ENCODE results near the gene SARNP.

Gene SARNP

DNA sequence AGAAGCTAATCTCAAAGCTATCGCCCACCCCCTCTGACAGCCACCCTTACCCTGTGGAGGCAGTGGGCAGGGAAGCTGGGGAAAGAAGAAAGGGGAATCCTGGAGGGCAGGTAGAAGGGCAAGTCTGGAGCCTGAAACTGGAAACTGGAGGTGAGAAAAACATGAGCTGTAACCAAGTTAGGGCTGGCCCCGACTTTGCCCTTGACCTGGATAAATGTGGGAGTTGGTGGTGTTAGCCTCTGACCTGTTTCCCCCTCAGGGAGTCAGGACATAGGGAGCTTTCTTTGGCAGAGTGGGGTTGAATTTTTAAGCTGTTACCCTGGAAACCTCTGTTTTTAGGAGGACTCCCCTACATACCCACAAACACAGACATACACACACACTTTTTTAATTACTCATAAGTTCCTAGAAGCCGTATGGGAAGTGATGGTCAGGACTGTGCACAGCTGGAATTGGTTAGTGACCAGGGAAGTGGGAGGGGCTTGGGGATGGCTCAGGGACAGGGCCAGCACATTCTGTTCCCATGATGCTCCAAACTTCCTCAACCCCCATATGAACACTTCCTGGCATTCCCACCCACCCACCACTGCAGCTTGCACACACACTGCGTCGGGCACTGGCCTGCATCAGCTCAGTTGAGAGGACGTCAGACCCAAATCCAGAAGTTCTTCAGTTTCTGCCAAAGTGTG, 30.2 kb upstream of the SARNP start:
- no peak overlapping the region for H3K23ac ChIP-seq (ENCODE audit: low read length)
- H3K27ac ChIP-seq (ENCODE audit: low read depth, low read length), result no peak overlapping the region
- H3K18ac ChIP-seq (ENCODE audit: low read length), result peak overlapping the region; percentile 47
- no peak overlapping the region for H2BK120ac ChIP-seq (ENCODE audit: low read depth, low read length)
- no peak for DNase-seq
- no peaks in the 10 kb centered on the region for H3K27me3 ChIP-seq (ENCODE audit: insufficient read depth, low read length, poor library complexity)
- WGBS (ENCODE audit: extremely low coverage, insufficient coverage, low lambda C conversion rate), result no CpG with 5 or more reads among the region's 6 CpGs
- no peak overlapping the region for H3K4me3 ChIP-seq (ENCODE audit: low read length)
- no peaks in the 10 kb centered on the region for H3K36me3 ChIP-seq (ENCODE audit: control insufficient read depth, insufficient read depth, low read length)
- no peak overlapping the region for H3K4ac ChIP-seq (ENCODE audit: low read depth, low read length)
- no peak overlapping the region for H4K8ac ChIP-seq (ENCODE audit: low read depth, low read length)
- H2AK5ac ChIP-seq (ENCODE audit: low read length), result no peak overlapping the region
- H2BK15ac ChIP-seq (replicated peaks; ENCODE audit: low read depth), result no peak overlapping the region
- no peak overlapping the region for H3K56ac ChIP-seq (ENCODE audit: low read length)
- H3K79me2 ChIP-seq (ENCODE audit: control insufficient read depth, insufficient read depth, low read length), result no peaks in the 10 kb centered on the region
- no peak overlapping the region for H3K4me2 ChIP-seq (ENCODE audit: low read length)
- H2BK5ac ChIP-seq (ENCODE audit: low read length), result no peak overlapping the region
- no peak overlapping the region for H3K9ac ChIP-seq (ENCODE audit: low read length)
- no peaks in the 10 kb centered on the region for H3K79me1 ChIP-seq (ENCODE audit: low read length)
- no peaks in the 10 kb centered on the region for H3K4me1 ChIP-seq (ENCODE audit: control insufficient read depth, low read depth, low read length)
- H4K5ac ChIP-seq (ENCODE audit: low read length), result no peak overlapping the region

DNA sequence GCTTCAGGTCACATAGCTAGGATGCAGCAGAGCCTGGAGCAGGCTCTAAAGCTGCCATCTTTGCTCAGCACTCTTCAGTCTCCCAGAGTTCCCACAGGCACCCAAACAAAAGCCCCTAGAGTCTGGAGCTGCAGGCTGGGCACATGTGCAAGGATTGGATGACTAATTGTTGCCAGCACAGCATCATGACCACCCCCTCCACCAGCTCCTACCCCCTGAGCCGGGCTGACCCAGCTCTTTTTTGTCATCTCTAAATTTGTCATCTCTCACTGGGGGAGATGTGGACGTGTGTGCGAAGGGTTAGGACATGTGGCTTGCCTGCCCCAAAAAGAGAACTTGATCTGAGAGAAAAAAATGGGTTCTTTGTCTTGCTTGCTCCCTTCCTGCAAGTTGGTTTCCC, 29.5 kb upstream of the SARNP start:
- Histone ChIP-seq H3K27me3 (ENCODE audit: insufficient read depth, low read length, poor library complexity) (no peaks in the 10 kb centered on the region), H2BK15ac (replicated peaks; ENCODE audit: low read depth) (no peak overlapping the region), H4K8ac (ENCODE audit: low read depth, low read length) (no peak overlapping the region), H2AK5ac (ENCODE audit: low read length) (no peak overlapping the region), H3K27ac (ENCODE audit: low read depth, low read length) (no peak overlapping the region), H3K4me3 (ENCODE audit: low read length) (no peak overlapping the region), H2BK120ac (ENCODE audit: low read depth, low read length) (no peak overlapping the region), H3K4ac (ENCODE audit: low read depth, low read length) (no peak overlapping the region), H3K9ac (ENCODE audit: low read length) (no peak overlapping the region), H3K4me2 (ENCODE audit: low read length) (no peak overlapping the region), H3K18ac (ENCODE audit: low read length) (no peak overlapping the region), H3K56ac (ENCODE audit: low read length) (no peak overlapping the region), H3K79me2 (ENCODE audit: control insufficient read depth, insufficient read depth, low read length) (no peaks in the 10 kb centered on the region), H3K23ac (ENCODE audit: low read length) (no peak overlapping the region), H4K5ac (ENCODE audit: low read length) (no peak overlapping the region), H3K79me1 (ENCODE audit: low read length) (no peaks in the 10 kb centered on the region), H3K36me3 (ENCODE audit: control insufficient read depth, insufficient read depth, low read length) (no peaks in the 10 kb centered on the region), H3K4me1 (ENCODE audit: control insufficient read depth, low read depth, low read length) (no peaks in the 10 kb centered on the region), H2BK5ac (ENCODE audit: low read length) (no peak overlapping the region)
- DNase-seq, result no peak
- no CpG with 5 or more reads among the region's 3 CpGs for WGBS (ENCODE audit: extremely low coverage, insufficient coverage, low lambda C conversion rate)

DNA sequence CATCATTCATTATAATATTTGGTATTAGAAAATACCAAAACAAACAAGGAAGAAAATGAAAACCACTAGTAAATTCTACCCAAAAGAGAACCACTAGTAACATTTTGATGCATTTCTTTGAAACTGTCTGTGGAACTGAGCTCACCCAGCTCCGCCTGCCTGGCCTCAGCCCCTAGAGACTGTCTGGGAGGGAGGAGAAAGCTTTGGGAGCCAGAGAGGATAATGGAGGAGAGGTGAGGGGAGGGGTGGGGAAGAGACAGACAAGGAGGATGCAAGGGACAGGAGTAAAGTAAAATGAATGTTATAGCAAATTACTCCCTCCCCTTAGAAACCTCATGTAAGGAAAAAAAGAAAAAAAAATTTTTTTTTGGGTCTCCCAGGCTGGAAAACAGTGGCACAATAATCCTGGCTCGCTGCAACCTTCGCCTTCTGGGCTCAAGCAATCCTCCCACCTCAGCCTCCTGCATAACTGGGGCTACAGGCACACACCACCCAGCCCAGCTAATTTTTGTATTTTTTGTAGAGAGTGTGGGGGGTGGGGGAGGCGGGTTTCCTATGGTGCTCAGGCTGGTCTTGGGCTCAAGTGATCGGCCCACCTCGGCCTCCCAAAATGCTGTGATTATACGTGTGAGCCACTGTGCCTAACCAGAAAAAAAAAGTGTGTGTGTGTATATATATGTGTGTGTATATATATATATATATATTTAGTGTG, 28.4 kb upstream of the SARNP start:
- H3K4ac ChIP-seq (ENCODE audit: low read depth, low read length), result no peak overlapping the region
- no peak overlapping the region for H3K4me2 ChIP-seq (ENCODE audit: low read length)
- WGBS (ENCODE audit: extremely low coverage, insufficient coverage, low lambda C conversion rate), result no CpG with 5 or more reads among the region's 7 CpGs
- H3K9ac ChIP-seq (ENCODE audit: low read length), result no peak overlapping the region
- no peaks in the 10 kb centered on the region for H3K27me3 ChIP-seq (ENCODE audit: insufficient read depth, low read length, poor library complexity)
- H3K79me1 ChIP-seq (ENCODE audit: low read length), result no peaks in the 10 kb centered on the region
- no peak overlapping the region for H3K23ac ChIP-seq (ENCODE audit: low read length)
- H2BK15ac ChIP-seq (replicated peaks; ENCODE audit: low read depth), result no peak overlapping the region
- H3K27ac ChIP-seq (ENCODE audit: low read depth, low read length), result no peak overlapping the region
- no peak overlapping the region for H3K4me3 ChIP-seq (ENCODE audit: low read length)
- no peaks in the 10 kb centered on the region for H3K79me2 ChIP-seq (ENCODE audit: control insufficient read depth, insufficient read depth, low read length)
- H4K8ac ChIP-seq (ENCODE audit: low read depth, low read length), result no peak overlapping the region
- H3K4me1 ChIP-seq (ENCODE audit: control insufficient read depth, low read depth, low read length), result no peaks in the 10 kb centered on the region
- H4K5ac ChIP-seq (ENCODE audit: low read length), result no peak overlapping the region
- H2BK5ac ChIP-seq (ENCODE audit: low read length), result no peak overlapping the region
- H3K18ac ChIP-seq (ENCODE audit: low read length), result no peak overlapping the region
- no peaks in the 10 kb centered on the region for H3K36me3 ChIP-seq (ENCODE audit: control insufficient read depth, insufficient read depth, low read length)
- H2BK120ac ChIP-seq (ENCODE audit: low read depth, low read length), result no peak overlapping the region
- no peak overlapping the region for H3K56ac ChIP-seq (ENCODE audit: low read length)
- no peak for DNase-seq
- no peak overlapping the region for H2AK5ac ChIP-seq (ENCODE audit: low read length)

DNA sequence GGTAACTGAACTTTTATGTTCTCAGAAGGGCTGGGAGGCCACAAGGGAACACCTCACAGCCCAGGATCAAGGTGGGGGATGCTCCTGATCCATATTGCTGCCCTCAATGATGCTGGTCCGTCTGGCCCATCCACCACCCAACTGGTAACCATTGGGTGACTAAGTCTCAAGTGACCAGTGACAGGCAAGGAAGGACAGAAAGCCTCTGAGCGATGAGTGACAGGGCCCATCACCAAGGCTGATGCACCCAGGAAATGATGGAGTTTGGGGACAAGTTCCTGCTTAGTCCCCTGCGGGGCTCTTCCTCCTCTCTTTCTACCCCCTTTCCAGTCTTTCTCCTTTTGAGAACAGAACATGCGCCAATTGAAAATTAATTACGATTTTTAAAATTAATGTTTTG, 27.8 kb upstream of the SARNP start:
- Histone ChIP-seq H3K79me2 (ENCODE audit: control insufficient read depth, insufficient read depth, low read length) (no peaks in the 10 kb centered on the region), H2BK120ac (ENCODE audit: low read depth, low read length) (no peak overlapping the region), H3K27ac (ENCODE audit: low read depth, low read length) (no peak overlapping the region), H3K4ac (ENCODE audit: low read depth, low read length) (no peak overlapping the region), H3K4me1 (ENCODE audit: control insufficient read depth, low read depth, low read length) (no peaks in the 10 kb centered on the region), H3K36me3 (ENCODE audit: control insufficient read depth, insufficient read depth, low read length) (no peaks in the 10 kb centered on the region), H3K27me3 (ENCODE audit: insufficient read depth, low read length, poor library complexity) (no peaks in the 10 kb centered on the region), H3K4me2 (ENCODE audit: low read length) (no peak overlapping the region), H3K18ac (ENCODE audit: low read length) (no peak overlapping the region), H4K8ac (ENCODE audit: low read depth, low read length) (no peak overlapping the region), H2AK5ac (ENCODE audit: low read length) (no peak overlapping the region), H3K56ac (ENCODE audit: low read length) (no peak overlapping the region), H3K9ac (ENCODE audit: low read length) (no peak overlapping the region), H2BK5ac (ENCODE audit: low read length) (no peak overlapping the region), H3K79me1 (ENCODE audit: low read length) (no peaks in the 10 kb centered on the region), H3K4me3 (ENCODE audit: low read length) (no peak overlapping the region), H3K23ac (ENCODE audit: low read length) (no peak overlapping the region), H2BK15ac (replicated peaks; ENCODE audit: low read depth) (no peak overlapping the region), H4K5ac (ENCODE audit: low read length) (no peak overlapping the region)
- DNase-seq, result no peak
- no CpG with 5 or more reads among the region's 5 CpGs for WGBS (ENCODE audit: extremely low coverage, insufficient coverage, low lambda C conversion rate)

DNA sequence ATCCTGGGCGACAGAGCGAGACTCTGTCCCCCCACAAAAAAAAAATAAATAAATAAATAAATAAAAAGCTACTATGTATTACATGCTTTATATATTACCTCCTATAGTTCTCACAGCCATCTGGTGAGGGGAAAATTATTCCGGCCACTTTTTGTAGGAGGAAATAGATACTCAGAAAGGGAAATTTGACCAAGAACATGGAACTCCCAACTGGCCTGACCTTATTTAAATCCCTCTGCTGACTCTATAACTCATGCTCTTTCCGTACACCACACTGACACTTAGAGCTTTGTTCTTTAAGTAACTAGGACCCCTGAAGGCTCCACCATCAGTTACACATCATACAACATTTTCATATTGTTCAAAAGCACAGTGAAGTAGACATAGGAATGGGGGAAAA, 27.4 kb upstream of the SARNP start:
- no peak overlapping the region for H3K23ac ChIP-seq (ENCODE audit: low read length)
- no CpG with 5 or more reads among the region's 4 CpGs for WGBS (ENCODE audit: extremely low coverage, insufficient coverage, low lambda C conversion rate)
- H3K18ac ChIP-seq (ENCODE audit: low read length), result no peak overlapping the region
- H2AK5ac ChIP-seq (ENCODE audit: low read length), result no peak overlapping the region
- H3K4ac ChIP-seq (ENCODE audit: low read depth, low read length), result no peak overlapping the region
- H3K9ac ChIP-seq (ENCODE audit: low read length), result no peak overlapping the region
- H2BK15ac ChIP-seq (replicated peaks; ENCODE audit: low read depth), result no peak overlapping the region
- no peaks in the 10 kb centered on the region for H3K79me2 ChIP-seq (ENCODE audit: control insufficient read depth, insufficient read depth, low read length)
- H4K5ac ChIP-seq (ENCODE audit: low read length), result no peak overlapping the region
- H3K56ac ChIP-seq (ENCODE audit: low read length), result no peak overlapping the region
- no peaks in the 10 kb centered on the region for H3K36me3 ChIP-seq (ENCODE audit: control insufficient read depth, insufficient read depth, low read length)
- no peaks in the 10 kb centered on the region for H3K4me1 ChIP-seq (ENCODE audit: control insufficient read depth, low read depth, low read length)
- DNase-seq, result no peak
- no peaks in the 10 kb centered on the region for H3K79me1 ChIP-seq (ENCODE audit: low read length)
- H3K4me3 ChIP-seq (ENCODE audit: low read length), result no peak overlapping the region
- no peak overlapping the region for H2BK120ac ChIP-seq (ENCODE audit: low read depth, low read length)
- H3K27ac ChIP-seq (ENCODE audit: low read depth, low read length), result no peak overlapping the region
- H2BK5ac ChIP-seq (ENCODE audit: low read length), result no peak overlapping the region
- no peak overlapping the region for H3K4me2 ChIP-seq (ENCODE audit: low read length)
- H3K27me3 ChIP-seq (ENCODE audit: insufficient read depth, low read length, poor library complexity), result no peaks in the 10 kb centered on the region
- H4K8ac ChIP-seq (ENCODE audit: low read depth, low read length), result no peak overlapping the region

Data from mesendoderm (in vitro differentiated cells).